Liver (tissue), 3 donors: Measurements from ENCODE around the gene IFNA14.
"Not testable (repeated sequence)": the region's sequence is repeated elsewhere in the genome, so short reads cannot be mapped to it uniquely, and the experiment has no call there.

Source experiments
- FOXA1 ChIP-seq: IDR thresholded peaks from 2 replicates; pipeline ENCODE4 v1.6.1; 2016; ENCODE audit warnings: antibody characterized with exemption
- GABPA ChIP-seq, 2 donors: IDR thresholded peaks in 1 of 2; conservative IDR thresholded peaks in 1 of 2; 2 replicates each; pipeline ENCODE4 v1.6.1; 2016; ENCODE audit warnings: antibody characterized with exemption in 2 of 2, mild to moderate bottlenecking in 1 of 2, moderate library complexity in 1 of 2
- HNF4G ChIP-seq: IDR thresholded peaks from 2 replicates; pipeline ENCODE4 v1.6.1; 2016; ENCODE audit warnings: antibody characterized with exemption
- JUND ChIP-seq, 2 donors: IDR thresholded peaks; 2 replicates each; pipeline ENCODE4 v1.6.1; 2016; ENCODE audit warnings: antibody characterized with exemption in 2 of 2
- RAD21 ChIP-seq, 2 donors: IDR thresholded peaks; 2 replicates each; pipeline ENCODE4 v1.6.1; 2016; ENCODE audit warnings: antibody characterized with exemption in 2 of 2, mild to moderate bottlenecking in 2 of 2
- SP1 ChIP-seq: IDR thresholded peaks from 2 replicates; pipeline ENCODE4 v1.6.1; 2018; ENCODE audit warnings: antibody characterized with exemption, mild to moderate bottlenecking
- TAF1 ChIP-seq: conservative IDR thresholded peaks from 2 replicates; pipeline ENCODE4 v1.6.1; 2016; ENCODE audit warnings: antibody characterized with exemption, mild to moderate bottlenecking
- YY1 ChIP-seq: IDR thresholded peaks from 2 replicates; pipeline ENCODE4 v1.6.1; 2016; ENCODE audit warnings: antibody characterized with exemption, mild to moderate bottlenecking
- TF ChIP-seq, protein P1 (sequence below): fragments of 150-350 bp; IDR thresholded peaks from 2 replicates; pipeline ENCODE4 v1.5.1; 2017; ENCODE audit warnings: improper control_type of control experiment, low read depth, low read length; ENCODE audit not compliant: missing input control
- TF ChIP-seq, protein P2 (sequence below): IDR thresholded peaks from 2 replicates; pipeline ENCODE4 v1.6.1; 2016; ENCODE audit warnings: antibody characterized with exemption
- TF ChIP-seq, protein P3 (sequence below): IDR thresholded peaks from 2 replicates; pipeline ENCODE4 v1.6.1; 2016; ENCODE audit warnings: antibody characterized with exemption
- TF ChIP-seq, protein P4 (sequence below): IDR thresholded peaks from 2 replicates; pipeline ENCODE4 v1.6.1; 2016; ENCODE audit warnings: antibody characterized with exemption, mild to moderate bottlenecking
- donor health status: healthy.
- donor health status: healthy.

DNA sequence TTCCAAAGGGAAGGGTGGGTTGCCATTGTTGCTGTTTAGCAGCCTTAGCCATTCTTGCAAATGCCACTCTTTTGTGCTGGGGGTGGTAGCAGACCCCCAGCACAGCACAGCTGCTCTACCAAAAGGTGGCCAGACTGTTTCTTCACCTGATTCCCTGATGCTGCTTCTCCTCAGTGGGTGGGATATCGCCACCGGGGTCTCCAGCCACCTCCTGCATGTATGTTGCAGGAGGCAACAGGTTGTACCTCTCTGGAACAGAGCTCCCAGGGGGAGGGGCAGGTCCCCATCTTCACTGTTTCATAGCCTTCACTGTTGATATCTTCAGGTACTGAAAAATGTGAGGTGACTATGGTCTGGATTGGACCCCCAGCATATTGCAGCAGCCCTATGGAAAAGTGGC is 29.0 kb downstream of the IFNA14 start:
- not testable (repeated sequence) for TF ChIP-seq GABPA (IDR thresholded peaks at IDR 0.05 in 1 of 2, conservative IDR thresholded peaks at IDR 0.05 in 1 of 2); TAF1; HNF4G; RAD21 (IDR thresholded peaks at IDR 0.05); JUND (IDR thresholded peaks at IDR 0.05); SP1; YY1; FOXA1
- TF ChIP-seq, protein P1, sequence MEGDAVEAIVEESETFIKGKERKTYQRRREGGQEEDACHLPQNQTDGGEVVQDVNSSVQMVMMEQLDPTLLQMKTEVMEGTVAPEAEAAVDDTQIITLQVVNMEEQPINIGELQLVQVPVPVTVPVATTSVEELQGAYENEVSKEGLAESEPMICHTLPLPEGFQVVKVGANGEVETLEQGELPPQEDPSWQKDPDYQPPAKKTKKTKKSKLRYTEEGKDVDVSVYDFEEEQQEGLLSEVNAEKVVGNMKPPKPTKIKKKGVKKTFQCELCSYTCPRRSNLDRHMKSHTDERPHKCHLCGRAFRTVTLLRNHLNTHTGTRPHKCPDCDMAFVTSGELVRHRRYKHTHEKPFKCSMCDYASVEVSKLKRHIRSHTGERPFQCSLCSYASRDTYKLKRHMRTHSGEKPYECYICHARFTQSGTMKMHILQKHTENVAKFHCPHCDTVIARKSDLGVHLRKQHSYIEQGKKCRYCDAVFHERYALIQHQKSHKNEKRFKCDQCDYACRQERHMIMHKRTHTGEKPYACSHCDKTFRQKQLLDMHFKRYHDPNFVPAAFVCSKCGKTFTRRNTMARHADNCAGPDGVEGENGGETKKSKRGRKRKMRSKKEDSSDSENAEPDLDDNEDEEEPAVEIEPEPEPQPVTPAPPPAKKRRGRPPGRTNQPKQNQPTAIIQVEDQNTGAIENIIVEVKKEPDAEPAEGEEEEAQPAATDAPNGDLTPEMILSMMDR = not testable (repeated sequence)
- TF ChIP-seq, protein P2, sequence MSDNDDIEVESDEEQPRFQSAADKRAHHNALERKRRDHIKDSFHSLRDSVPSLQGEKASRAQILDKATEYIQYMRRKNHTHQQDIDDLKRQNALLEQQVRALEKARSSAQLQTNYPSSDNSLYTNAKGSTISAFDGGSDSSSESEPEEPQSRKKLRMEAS = not testable (repeated sequence)
- TF ChIP-seq, protein P3, sequence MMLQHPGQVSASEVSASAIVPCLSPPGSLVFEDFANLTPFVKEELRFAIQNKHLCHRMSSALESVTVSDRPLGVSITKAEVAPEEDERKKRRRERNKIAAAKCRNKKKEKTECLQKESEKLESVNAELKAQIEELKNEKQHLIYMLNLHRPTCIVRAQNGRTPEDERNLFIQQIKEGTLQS = not testable (repeated sequence)
- TF ChIP-seq, protein P4, sequence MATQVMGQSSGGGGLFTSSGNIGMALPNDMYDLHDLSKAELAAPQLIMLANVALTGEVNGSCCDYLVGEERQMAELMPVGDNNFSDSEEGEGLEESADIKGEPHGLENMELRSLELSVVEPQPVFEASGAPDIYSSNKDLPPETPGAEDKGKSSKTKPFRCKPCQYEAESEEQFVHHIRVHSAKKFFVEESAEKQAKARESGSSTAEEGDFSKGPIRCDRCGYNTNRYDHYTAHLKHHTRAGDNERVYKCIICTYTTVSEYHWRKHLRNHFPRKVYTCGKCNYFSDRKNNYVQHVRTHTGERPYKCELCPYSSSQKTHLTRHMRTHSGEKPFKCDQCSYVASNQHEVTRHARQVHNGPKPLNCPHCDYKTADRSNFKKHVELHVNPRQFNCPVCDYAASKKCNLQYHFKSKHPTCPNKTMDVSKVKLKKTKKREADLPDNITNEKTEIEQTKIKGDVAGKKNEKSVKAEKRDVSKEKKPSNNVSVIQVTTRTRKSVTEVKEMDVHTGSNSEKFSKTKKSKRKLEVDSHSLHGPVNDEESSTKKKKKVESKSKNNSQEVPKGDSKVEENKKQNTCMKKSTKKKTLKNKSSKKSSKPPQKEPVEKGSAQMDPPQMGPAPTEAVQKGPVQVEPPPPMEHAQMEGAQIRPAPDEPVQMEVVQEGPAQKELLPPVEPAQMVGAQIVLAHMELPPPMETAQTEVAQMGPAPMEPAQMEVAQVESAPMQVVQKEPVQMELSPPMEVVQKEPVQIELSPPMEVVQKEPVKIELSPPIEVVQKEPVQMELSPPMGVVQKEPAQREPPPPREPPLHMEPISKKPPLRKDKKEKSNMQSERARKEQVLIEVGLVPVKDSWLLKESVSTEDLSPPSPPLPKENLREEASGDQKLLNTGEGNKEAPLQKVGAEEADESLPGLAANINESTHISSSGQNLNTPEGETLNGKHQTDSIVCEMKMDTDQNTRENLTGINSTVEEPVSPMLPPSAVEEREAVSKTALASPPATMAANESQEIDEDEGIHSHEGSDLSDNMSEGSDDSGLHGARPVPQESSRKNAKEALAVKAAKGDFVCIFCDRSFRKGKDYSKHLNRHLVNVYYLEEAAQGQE = not testable (repeated sequence)
